HepG2 (cell line): Measurements from ENCODE around the gene TXNDC2. TPM values are rescaled to one million over a fixed set of nuclear protein-coding genes. Genes with fewer than 3 reads are reported as not detected.

Experiments used
- CHCHD3 ChIP-seq: sonication (generic); formaldehyde crosslinking; IDR thresholded peaks from 2 replicates; pipeline ENCODE4 v1.8.0; 2022; ENCODE audit warnings: mild to moderate bottlenecking, missing genetic modification reagents, moderate library complexity
- HMG20A ChIP-seq: IDR thresholded peaks from 2 replicates; pipeline ENCODE4 v1.6.1; 2016; ENCODE audit warnings: borderline replicate concordance
- HNRNPUL1 ChIP-seq: fragments of 200-400 bp; formaldehyde crosslinking; IDR thresholded peaks from 2 replicates; pipeline ENCODE4 v1.6.1; 2017; ENCODE audit warnings: low read depth, mild to moderate bottlenecking, low read length, moderate library complexity
- IRF2 ChIP-seq: IDR thresholded peaks from 2 replicates; pipeline ENCODE4 v1.6.1; 2018; ENCODE audit warnings: missing genetic modification reagents, missing compliant biosample characterization
- KAT2B ChIP-seq: fragments of 150-350 bp; IDR thresholded peaks from 2 replicates; pipeline ENCODE4 v1.6.1; 2014; ENCODE audit warnings: low read depth, low read length, borderline replicate concordance
- MED1 ChIP-seq: sonication (generic); formaldehyde crosslinking; IDR thresholded peaks from 2 replicates; pipeline ENCODE4 v1.4.0; 2020; ENCODE audit warnings: missing genetic modification reagents
- MLLT10 ChIP-seq: sonication (generic); formaldehyde crosslinking; IDR thresholded peaks from 2 replicates; pipeline ENCODE4 v1.4.0; 2020; ENCODE audit warnings: missing genetic modification reagents
- NR2F6 ChIP-seq, 2 experiments: IDR thresholded peaks; 2 replicates each; pipeline ENCODE4 v1.6.1; 2016; ENCODE audit warnings: antibody characterized with exemption in 1 of 2, mild to moderate bottlenecking in 1 of 2
- RNF2 ChIP-seq: fragments of 450-650 bp; conservative IDR thresholded peaks from 2 replicates; pipeline ENCODE4 v1.6.1; 2016; ENCODE audit warnings: low read depth
- SMAD3 ChIP-seq: sonication (generic); formaldehyde crosslinking; IDR thresholded peaks from 2 replicates; pipeline ENCODE4 v1.4.0; 2020; ENCODE audit warnings: missing genetic modification reagents
- ZBTB20 ChIP-seq: sonication (generic); formaldehyde crosslinking; IDR thresholded peaks from 2 replicates; pipeline ENCODE4 v1.8.1; 2023; ENCODE audit warnings: missing genetic modification reagents, low read depth, mild to moderate bottlenecking, borderline replicate concordance
- ZC3H4 ChIP-seq: sonication (generic); formaldehyde crosslinking; IDR thresholded peaks from 2 replicates; pipeline ENCODE4 v1.4.0; 2020; ENCODE audit warnings: missing genetic modification reagents, borderline replicate concordance
- ZNF484 ChIP-seq: sonication (generic); formaldehyde crosslinking; IDR thresholded peaks from 2 replicates; pipeline ENCODE4 v1.5.1; 2020; ENCODE audit warnings: mild to moderate bottlenecking, low read depth, missing genetic modification reagents, borderline replicate concordance
- ZNF652 ChIP-seq: IDR thresholded peaks from 2 replicates; pipeline ENCODE4 v1.6.1; 2016; ENCODE audit warnings: low read depth, borderline replicate concordance
- polyA plus RNA-seq, 8 experiments: library from polyadenylated mRNA; depleted of rRNA in 3 of 8; stranded (reverse) in 7 of 8; unstranded in 1 of 8; fragments of >200 nt; fragmentation: Illumina TruSeq in 4 of 8; extraction: Trizol in 4 of 8; gene quantifications; 2 replicates each; pipeline versions ENCODE4 v1.2.1 to v1.2.3, GENCODE V29; 2011 to 2016; ENCODE audit warnings: low read depth in 4 of 8, missing spikeins in 1 of 8, mixed read lengths in 1 of 8; ENCODE audit not compliant: insufficient read depth in 1 of 8
- total RNA-seq, 5 experiments: library from RNA; depleted of rRNA; stranded (reverse); fragments of >200 nt; fragmentation: Illumina TruSeq; extraction: Trizol; gene quantifications; 2 replicates each; pipeline ENCODE4 v1.2.3, GENCODE V29; 2016; ENCODE audit warnings: low read depth in 1 of 5
- TF ChIP-seq, protein P1 (sequence below): sonication (generic); formaldehyde crosslinking; IDR thresholded peaks from 2 replicates; pipeline ENCODE4 v1.5.0; 2020; ENCODE audit warnings: missing genetic modification reagents, mild to moderate bottlenecking, borderline replicate concordance
- TF ChIP-seq, protein P2 (sequence below): sonication (generic); formaldehyde crosslinking; IDR thresholded peaks from 2 replicates; pipeline ENCODE4 v1.4.0; 2020; ENCODE audit warnings: missing genetic modification reagents
- TF ChIP-seq, protein P3 (sequence below): IDR thresholded peaks from 2 replicates; pipeline ENCODE4 v1.6.1; 2016; ENCODE audit warnings: missing compliant biosample characterization, missing genetic modification reagents, borderline replicate concordance
- TF ChIP-seq, protein P4 (sequence below): sonication (generic); formaldehyde crosslinking; IDR thresholded peaks from 2 replicates; pipeline ENCODE4 v1.4.0; 2020; ENCODE audit warnings: missing genetic modification reagents, mild to moderate bottlenecking, borderline replicate concordance
- TF ChIP-seq, protein P5 (sequence below): sonication (generic); formaldehyde crosslinking; IDR thresholded peaks from 2 replicates; pipeline ENCODE4 v1.5.0; 2020; ENCODE audit warnings: missing genetic modification reagents
- TF ChIP-seq, protein P6 (sequence below): IDR thresholded peaks from 2 replicates; pipeline ENCODE4 v1.6.1; 2016; ENCODE audit warnings: missing compliant biosample characterization, missing genetic modification reagents, borderline replicate concordance

Gene TXNDC2
- total and polyA plus RNA-seq, 2 of the 13 experiments (the other 11 are each of a cell fraction or from before 2014, with no cell fraction given): not detected

DNA sequence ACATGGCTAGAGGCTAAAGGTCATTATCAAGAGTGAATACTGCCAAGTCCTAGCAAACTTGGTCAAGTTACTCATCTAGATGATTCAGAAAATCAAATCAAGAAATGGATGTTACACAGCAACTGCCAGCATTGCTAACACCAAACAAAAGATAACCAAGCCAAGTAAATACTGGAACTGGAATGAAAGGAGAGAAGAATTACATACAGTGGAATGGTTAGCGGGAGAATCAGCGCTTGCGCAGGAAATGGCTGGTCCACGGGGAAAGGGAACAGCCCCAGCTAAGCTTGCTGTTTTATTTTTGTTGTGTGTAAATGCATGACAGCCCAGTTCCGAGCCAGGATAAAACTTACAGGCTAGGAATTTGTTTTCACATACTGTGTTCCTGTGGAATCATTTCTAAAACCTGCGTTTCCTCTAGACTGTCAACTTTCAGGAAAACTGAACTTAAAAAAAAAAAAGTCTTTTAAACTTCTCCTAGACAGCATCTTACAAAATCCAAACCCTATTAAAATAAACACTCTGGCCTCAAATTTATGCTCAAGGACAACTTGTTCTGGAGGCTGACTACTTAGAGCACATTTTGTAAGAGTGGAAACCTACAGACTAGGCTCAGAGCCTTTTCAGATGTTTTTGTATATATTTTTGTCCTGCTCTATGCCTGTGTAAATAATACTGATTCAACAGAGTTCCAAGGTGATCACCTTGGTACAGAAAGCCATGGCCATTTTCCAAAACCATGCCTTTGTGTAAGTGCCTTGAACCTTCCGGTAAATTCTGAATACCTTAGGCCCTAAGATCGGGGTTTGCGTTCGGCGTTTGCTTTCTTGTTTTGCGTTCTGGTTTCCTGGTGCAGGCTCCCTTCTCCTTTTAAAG, 30.7 kb upstream of the TXNDC2 start (continued):
- TF ChIP-seq, protein P1, sequence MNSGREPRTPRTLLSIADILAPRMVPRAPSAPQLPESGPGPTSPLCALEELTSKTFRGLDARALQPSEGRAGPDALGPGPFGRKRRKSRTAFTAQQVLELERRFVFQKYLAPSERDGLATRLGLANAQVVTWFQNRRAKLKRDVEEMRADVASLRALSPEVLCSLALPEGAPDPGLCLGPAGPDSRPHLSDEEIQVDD: no peak
- TF ChIP-seq, protein P2, sequence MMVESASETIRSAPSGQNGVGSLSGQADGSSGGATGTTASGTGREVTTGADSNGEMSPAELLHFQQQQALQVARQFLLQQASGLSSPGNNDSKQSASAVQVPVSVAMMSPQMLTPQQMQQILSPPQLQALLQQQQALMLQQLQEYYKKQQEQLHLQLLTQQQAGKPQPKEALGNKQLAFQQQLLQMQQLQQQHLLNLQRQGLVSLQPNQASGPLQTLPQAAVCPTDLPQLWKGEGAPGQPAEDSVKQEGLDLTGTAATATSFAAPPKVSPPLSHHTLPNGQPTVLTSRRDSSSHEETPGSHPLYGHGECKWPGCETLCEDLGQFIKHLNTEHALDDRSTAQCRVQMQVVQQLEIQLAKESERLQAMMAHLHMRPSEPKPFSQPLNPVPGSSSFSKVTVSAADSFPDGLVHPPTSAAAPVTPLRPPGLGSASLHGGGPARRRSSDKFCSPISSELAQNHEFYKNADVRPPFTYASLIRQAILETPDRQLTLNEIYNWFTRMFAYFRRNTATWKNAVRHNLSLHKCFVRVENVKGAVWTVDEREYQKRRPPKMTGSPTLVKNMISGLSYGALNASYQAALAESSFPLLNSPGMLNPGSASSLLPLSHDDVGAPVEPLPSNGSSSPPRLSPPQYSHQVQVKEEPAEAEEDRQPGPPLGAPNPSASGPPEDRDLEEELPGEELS (CRISPR knock-in tag): peak; percentile 51
- TF ChIP-seq, protein P3, sequence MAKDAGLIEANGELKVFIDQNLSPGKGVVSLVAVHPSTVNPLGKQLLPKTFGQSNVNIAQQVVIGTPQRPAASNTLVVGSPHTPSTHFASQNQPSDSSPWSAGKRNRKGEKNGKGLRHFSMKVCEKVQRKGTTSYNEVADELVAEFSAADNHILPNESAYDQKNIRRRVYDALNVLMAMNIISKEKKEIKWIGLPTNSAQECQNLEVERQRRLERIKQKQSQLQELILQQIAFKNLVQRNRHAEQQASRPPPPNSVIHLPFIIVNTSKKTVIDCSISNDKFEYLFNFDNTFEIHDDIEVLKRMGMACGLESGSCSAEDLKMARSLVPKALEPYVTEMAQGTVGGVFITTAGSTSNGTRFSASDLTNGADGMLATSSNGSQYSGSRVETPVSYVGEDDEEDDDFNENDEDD (CRISPR knock-in tag): peak; percentile 32; the same call in 1 of the 2 replicates
- TF ChIP-seq SMAD3 (CRISPR knock-in tag): peak; percentile 66; the same call in 1 of the 2 replicates
- peak; percentile 80 for TF ChIP-seq MED1
- no peak for TF ChIP-seq RNF2
- 0 out of 2 replicates have a peak, but pooled peaks have one; percentile 43 for TF ChIP-seq IRF2
- TF ChIP-seq ZNF652 (CRISPR knock-in tag): no peak
- TF ChIP-seq, protein P4, sequence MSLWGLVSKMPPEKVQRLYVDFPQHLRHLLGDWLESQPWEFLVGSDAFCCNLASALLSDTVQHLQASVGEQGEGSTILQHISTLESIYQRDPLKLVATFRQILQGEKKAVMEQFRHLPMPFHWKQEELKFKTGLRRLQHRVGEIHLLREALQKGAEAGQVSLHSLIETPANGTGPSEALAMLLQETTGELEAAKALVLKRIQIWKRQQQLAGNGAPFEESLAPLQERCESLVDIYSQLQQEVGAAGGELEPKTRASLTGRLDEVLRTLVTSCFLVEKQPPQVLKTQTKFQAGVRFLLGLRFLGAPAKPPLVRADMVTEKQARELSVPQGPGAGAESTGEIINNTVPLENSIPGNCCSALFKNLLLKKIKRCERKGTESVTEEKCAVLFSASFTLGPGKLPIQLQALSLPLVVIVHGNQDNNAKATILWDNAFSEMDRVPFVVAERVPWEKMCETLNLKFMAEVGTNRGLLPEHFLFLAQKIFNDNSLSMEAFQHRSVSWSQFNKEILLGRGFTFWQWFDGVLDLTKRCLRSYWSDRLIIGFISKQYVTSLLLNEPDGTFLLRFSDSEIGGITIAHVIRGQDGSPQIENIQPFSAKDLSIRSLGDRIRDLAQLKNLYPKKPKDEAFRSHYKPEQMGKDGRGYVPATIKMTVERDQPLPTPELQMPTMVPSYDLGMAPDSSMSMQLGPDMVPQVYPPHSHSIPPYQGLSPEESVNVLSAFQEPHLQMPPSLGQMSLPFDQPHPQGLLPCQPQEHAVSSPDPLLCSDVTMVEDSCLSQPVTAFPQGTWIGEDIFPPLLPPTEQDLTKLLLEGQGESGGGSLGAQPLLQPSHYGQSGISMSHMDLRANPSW (CRISPR knock-in tag): no peak; the same call in 1 of the 2 replicates
- 0 out of 2 replicates have a peak, but pooled peaks have one; percentile 30 for TF ChIP-seq ZBTB20 (CRISPR knock-in tag)
- TF ChIP-seq NR2F6 (IDR thresholded peaks at IDR 0.05): peak; percentile 18; the same call in 1 of the 2 replicates
- peak; percentile 69 for TF ChIP-seq NR2F6 (CRISPR knock-in tag; IDR thresholded peaks at IDR 0.05)
- TF ChIP-seq HMG20A (CRISPR knock-in tag): peak; percentile 68; the same call in 1 of the 2 replicates
- no peak for TF ChIP-seq CHCHD3 (CRISPR knock-in tag)
- TF ChIP-seq MLLT10: no peak
- no peak for TF ChIP-seq HNRNPUL1
- no peak for TF ChIP-seq KAT2B
- TF ChIP-seq, protein P5, sequence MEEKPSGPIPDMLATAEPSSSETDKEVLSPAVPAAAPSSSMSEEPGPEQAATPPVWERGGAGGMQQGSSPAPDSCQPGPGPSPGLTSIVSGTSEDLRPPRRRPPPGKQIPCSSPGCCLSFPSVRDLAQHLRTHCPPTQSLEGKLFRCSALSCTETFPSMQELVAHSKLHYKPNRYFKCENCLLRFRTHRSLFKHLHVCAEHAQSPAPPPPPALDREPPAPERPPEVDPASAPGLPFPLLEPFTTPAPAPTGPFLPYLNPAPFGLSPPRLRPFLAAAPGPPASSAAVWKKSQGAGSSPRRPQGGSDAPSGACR (CRISPR knock-in tag): no peak
- TF ChIP-seq ZC3H4: no peak
- TF ChIP-seq, protein P6, sequence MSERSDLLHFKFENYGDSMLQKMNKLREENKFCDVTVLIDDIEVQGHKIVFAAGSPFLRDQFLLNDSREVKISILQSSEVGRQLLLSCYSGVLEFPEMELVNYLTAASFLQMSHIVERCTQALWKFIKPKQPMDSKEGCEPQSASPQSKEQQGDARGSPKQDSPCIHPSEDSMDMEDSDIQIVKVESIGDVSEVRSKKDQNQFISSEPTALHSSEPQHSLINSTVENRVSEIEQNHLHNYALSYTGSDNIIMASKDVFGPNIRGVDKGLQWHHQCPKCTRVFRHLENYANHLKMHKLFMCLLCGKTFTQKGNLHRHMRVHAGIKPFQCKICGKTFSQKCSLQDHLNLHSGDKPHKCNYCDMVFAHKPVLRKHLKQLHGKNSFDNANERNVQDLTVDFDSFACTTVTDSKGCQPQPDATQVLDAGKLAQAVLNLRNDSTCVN: 0 out of 2 replicates have a peak, but pooled peaks have one; percentile 67
- no peak for TF ChIP-seq ZNF484 (CRISPR knock-in tag)
